SJSA1 (cell line): ENCODE results near the gene ARID2. TPM values are rescaled to one million over a fixed set of nuclear protein-coding genes. Genes with fewer than 3 reads are reported as not detected.

Source experiments
- DNase-seq, 2 experiments: peaks; one replicate each; pipeline ENCODE4 v3.0.0-alpha.2; 2015 to 2020; ENCODE audit warnings: low spot score in 2 of 2, low read depth in 1 of 2
- H3K27ac ChIP-seq: fragments of 250-450 bp; sonication (Bioruptor Pico); 2 replicates; pipeline ENCODE4 v1.5.1; 2020; ENCODE audit warnings: mild to moderate bottlenecking, moderate library complexity
- H3K27me3 ChIP-seq: fragments of 250-450 bp; sonication (Bioruptor Pico); replicated peaks from 2 replicates; pipeline ENCODE4 v1.5.1; 2020; ENCODE audit warnings: mild to moderate bottlenecking, moderate library complexity
- H3K36me3 ChIP-seq: fragments of 250-450 bp; sonication (Bioruptor Pico); 2 replicates; pipeline ENCODE4 v1.5.1; 2020; ENCODE audit warnings: mild to moderate bottlenecking
- H3K4me1 ChIP-seq: fragments of 250-450 bp; sonication (Bioruptor Pico); replicated peaks from 2 replicates; pipeline ENCODE4 v1.6.1; 2021; ENCODE audit warnings: mild to moderate bottlenecking
- H3K4me3 ChIP-seq: fragments of 250-450 bp; sonication (Bioruptor Pico); 2 replicates; pipeline ENCODE4 v1.5.1; 2020; ENCODE audit warnings: mild to moderate bottlenecking
- H3K9me3 ChIP-seq: fragments of 250-450 bp; sonication (Bioruptor Pico); replicated peaks from 2 replicates; pipeline ENCODE4 v1.5.1; 2020; ENCODE audit warnings: mild to moderate bottlenecking
- total RNA-seq: library from RNA; depleted of rRNA; stranded (reverse); fragments of >200 nt; shearing (Covaris generic); gene quantifications from 2 replicates; pipeline ENCODE4 v1.2.3, GENCODE V29; 2014

Gene ARID2
- total RNA-seq, 1 experiment from 2014 or later = 12.0 TPM

DNA sequence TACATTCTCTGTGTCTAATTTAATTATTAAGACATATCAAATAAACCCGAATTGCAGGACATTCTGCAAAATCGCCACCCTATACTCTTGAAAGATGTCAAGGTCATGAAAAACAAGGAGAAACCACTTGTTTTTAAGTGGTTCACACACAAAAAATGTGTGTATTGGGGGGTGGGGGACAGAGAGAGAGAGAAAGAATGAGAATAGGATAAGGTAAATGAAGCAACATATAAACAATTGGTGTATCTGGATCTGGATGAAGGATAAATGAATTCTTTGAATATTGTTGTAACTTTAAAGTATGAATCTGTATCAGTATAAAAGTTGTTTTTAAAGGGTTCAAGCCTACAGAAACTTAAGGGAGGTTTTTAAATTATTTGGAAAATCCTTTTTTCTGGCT lies 72.1 kb downstream of the ARID2 start:
- H3K36me3 ChIP-seq = no peaks in the 10 kb centered on the region
- no peak for DNase-seq
- H3K27me3 ChIP-seq = no peaks in the 10 kb centered on the region
- no peak overlapping the region for H3K27ac ChIP-seq
- no peaks in the 10 kb centered on the region for H3K9me3 ChIP-seq
- H3K4me1 ChIP-seq = no peaks in the 10 kb centered on the region
- H3K4me3 ChIP-seq = no peak overlapping the region

DNA sequence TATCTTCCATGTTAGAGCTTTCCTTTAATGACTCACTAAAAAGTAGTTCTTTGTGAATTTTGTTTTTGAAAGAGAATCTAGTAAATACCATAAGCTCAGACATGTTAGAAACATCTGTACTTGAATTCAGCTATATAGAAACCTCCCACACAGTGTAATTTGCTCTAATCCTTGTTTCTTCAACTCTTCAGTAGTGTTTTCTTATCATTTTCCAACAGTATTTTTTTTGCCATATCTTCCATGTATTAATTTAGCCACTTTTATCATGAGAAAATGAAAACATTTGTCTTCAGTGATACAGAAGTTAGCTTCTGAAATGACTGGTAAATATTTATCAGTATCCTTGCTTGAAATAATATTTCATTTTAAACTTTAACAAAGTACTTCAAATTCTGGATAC lies 73.6 kb downstream of the ARID2 start:
- no peaks in the 10 kb centered on the region for H3K4me1 ChIP-seq
- no peak for DNase-seq
- H3K27me3 ChIP-seq = no peaks in the 10 kb centered on the region
- H3K4me3 ChIP-seq = no peak overlapping the region
- no peaks in the 10 kb centered on the region for H3K9me3 ChIP-seq
- H3K27ac ChIP-seq = no peak overlapping the region
- no peaks in the 10 kb centered on the region for H3K36me3 ChIP-seq

DNA sequence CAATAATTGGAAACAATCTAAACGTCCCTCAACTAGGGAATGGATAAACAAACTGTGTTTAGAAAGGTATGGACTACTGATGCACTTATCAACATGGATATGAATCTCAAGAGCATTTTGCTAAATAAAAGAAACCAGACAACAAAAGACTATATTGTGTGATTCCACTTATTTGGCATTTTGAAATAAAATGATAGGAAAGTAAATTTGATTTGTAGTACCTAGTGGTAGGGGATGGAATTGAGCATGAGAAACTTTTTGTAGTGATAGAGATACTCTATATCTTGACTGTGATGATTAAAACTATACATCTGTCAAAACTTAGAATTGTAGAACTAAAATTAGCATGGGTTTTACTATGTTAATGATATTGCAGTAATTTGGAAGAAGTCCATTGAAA lies 87.1 kb downstream of the ARID2 start:
- Histone ChIP-seq H3K4me3 (no peak overlapping the region), H3K9me3 (no peaks in the 10 kb centered on the region), H3K27ac (no peak overlapping the region), H3K4me1 (no peaks in the 10 kb centered on the region), H3K36me3 (peaks cover 4% of the 10 kb centered on the region; the same call in 1 of the 2 replicates), H3K27me3 (no peaks in the 10 kb centered on the region)
- no peak for DNase-seq

DNA sequence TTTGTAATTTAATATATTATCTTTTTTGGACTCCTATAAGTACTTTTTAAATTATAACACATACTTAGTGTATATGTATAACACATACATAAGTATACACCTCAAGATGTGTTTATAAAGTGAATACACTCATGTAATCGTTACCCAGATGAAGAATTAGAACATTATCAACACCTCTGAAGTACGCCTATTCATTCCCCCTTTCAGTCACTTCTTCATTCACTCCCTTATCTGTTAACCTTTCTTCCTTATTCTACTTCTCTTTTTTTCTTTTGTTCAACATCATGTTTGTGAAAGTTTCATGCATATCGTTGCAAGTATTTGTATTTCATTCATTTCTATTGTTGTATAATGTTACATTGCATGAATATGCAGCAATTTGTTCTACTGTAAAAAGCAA lies 98.5 kb downstream of the ARID2 start:
- H3K36me3 ChIP-seq = peaks cover 12% of the 10 kb centered on the region; the same call in 1 of the 2 replicates
- DNase-seq = no peak

DNA sequence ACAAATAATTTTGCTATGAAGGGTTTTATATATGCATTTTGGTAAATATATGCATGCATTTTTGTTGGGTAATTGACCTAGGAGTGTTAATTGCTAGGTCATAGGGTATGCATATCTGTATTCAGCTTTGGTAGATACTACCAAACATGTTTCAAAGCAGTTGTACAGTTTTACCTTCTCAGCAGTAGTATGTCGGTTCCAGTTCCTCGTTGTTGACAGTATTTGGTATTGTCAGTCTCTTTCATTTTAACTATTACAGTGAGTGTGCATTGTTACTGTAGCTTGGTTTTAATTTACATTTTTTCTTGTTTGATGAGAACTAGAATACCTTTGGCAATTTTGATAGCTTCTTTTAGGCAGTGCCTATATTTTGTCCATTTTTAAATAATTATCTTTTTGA lies 98.9 kb downstream of the ARID2 start:
- H3K4me3 ChIP-seq = no peak overlapping the region

More for the DNA sequence above, 98.5 kb downstream of the ARID2 start:
- no peaks in the 10 kb centered on the region for H3K4me1 ChIP-seq
- H3K9me3 ChIP-seq = no peaks in the 10 kb centered on the region
- no peak overlapping the region for H3K27ac ChIP-seq
- no peak overlapping the region for H3K4me3 ChIP-seq
- H3K27me3 ChIP-seq = no peaks in the 10 kb centered on the region

DNA sequence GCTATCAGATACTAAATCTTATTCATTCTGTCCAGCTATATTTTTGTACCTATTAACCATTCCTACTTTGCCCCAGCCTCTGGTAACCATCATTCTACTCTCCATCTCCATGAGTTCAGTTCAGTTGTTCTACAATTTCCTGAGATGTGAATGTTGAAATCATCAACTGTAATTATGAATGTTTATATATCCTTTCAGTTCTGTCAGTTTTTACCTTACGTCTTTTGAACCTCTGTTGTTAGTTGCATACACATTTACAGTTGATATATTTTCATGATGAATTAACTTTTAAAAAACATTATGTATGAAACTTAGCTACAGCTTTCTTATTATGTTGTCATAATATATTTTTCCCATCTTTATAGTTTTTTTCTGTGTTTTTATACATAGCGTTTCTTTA lies 102.1 kb downstream of the ARID2 start:
- Histone ChIP-seq H3K4me3 (no peak overlapping the region), H3K27ac (no peak overlapping the region), H3K27me3 (no peaks in the 10 kb centered on the region), H3K9me3 (no peaks in the 10 kb centered on the region), H3K4me1 (no peaks in the 10 kb centered on the region), H3K36me3 (0 out of 2 replicates have a peak, but pooled peaks cover 2% of the 10 kb centered on the region)
- DNase-seq = no peak

More for the DNA sequence above, 98.9 kb downstream of the ARID2 start:
- Histone ChIP-seq H3K27me3 (no peaks in the 10 kb centered on the region), H3K9me3 (no peaks in the 10 kb centered on the region), H3K36me3 (0 out of 2 replicates have a peak, but pooled peaks cover 10% of the 10 kb centered on the region), H3K4me1 (no peaks in the 10 kb centered on the region), H3K27ac (no peak overlapping the region)
- no peak for DNase-seq

DNA sequence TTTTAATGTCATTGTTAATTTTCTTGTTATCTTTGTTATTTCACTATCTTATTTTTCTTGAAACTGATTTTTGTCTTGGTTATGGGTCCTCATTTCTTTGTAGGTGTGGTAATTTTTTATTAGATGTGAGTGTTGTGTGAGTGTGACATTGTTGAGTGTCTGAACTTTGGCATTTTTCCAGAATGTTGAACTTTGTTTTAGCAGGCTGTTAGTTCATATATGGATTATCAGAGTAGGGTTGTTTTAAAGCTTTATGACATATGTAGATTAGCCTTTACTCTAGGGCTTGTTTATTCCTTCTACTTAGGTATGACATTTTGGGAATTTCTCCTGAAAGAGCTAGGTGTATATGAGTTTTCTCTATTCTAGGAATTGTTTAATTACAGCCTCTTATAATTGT lies 103.9 kb downstream of the ARID2 start:
- DNase-seq = no peak
- Histone ChIP-seq H3K27ac (no peak overlapping the region), H3K9me3 (no peaks in the 10 kb centered on the region), H3K27me3 (no peaks in the 10 kb centered on the region), H3K36me3 (peaks cover 7% of the 10 kb centered on the region), H3K4me1 (no peaks in the 10 kb centered on the region), H3K4me3 (no peak overlapping the region)

DNA sequence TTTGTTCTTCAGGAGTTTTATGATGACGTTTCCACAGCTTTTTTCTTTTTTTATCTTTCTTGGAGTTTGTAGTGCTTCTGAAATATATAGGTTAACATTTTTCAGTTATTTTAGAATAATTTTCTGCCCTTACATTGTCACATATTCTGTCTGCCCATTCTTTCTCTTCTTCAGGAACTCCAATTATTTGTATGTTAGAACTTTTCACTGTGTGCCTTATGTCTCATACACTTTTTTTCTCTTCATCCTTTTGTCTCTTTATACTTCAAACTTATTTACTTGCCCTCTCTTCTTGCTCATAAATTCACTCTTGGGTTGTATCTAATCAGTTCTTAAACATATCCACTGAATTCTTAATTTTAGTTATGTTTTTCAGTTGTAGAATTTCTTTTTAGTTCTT lies 105.3 kb downstream of the ARID2 start:
- no peak for DNase-seq
- no peak overlapping the region for H3K27ac ChIP-seq
- H3K27me3 ChIP-seq = no peaks in the 10 kb centered on the region
- no peaks in the 10 kb centered on the region for H3K4me1 ChIP-seq
- H3K4me3 ChIP-seq = no peak overlapping the region
- H3K36me3 ChIP-seq = peaks cover 15% of the 10 kb centered on the region
- no peaks in the 10 kb centered on the region for H3K9me3 ChIP-seq

DNA sequence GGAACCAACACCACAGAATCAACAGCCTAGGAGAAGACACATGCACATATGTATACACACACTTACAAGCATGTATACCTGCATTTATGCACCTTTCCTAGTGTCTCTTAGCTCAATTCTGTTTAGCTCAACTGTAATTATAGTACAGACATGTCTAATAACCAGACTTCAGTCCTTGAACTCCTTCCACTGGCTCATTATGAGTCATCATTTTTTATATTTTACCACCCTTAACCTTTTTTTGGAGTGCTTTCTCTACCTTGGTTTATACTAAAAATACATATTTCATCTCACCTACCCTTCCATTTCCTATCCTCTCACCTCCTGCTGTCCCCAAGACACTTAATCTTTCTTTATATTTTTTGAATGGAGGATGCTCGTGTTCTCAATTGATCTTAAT lies 110.4 kb downstream of the ARID2 start:
- Histone ChIP-seq H3K36me3 (peaks cover 14% of the 10 kb centered on the region), H3K27ac (no peak overlapping the region), H3K4me1 (no peaks in the 10 kb centered on the region), H3K27me3 (no peaks in the 10 kb centered on the region), H3K9me3 (no peaks in the 10 kb centered on the region), H3K4me3 (no peak overlapping the region)
- DNase-seq = no peak

DNA sequence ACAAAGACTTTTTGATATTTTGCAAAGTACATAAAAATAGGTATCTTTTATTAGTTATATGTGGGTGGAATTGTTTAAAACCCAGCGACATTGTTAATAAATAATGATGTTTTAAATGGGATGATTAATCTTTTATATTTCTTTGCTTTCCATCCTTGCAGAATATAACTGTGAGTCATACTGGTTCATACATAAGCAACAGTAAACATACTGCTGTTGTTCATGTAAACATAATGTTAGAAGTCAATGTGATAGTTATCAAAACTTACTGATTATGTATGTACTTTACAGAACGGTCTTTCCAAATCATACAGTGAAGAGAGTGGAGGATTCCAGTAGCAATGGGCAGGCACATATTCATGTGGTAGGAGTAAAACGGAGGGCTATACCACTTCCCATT lies 119.8 kb downstream of the ARID2 start:
- no peak for DNase-seq
- Histone ChIP-seq H3K36me3 (peaks cover 32% of the 10 kb centered on the region), H3K4me3 (no peak overlapping the region), H3K27ac (no peak overlapping the region), H3K9me3 (no peaks in the 10 kb centered on the region), H3K27me3 (no peaks in the 10 kb centered on the region), H3K4me1 (no peaks in the 10 kb centered on the region)

DNA sequence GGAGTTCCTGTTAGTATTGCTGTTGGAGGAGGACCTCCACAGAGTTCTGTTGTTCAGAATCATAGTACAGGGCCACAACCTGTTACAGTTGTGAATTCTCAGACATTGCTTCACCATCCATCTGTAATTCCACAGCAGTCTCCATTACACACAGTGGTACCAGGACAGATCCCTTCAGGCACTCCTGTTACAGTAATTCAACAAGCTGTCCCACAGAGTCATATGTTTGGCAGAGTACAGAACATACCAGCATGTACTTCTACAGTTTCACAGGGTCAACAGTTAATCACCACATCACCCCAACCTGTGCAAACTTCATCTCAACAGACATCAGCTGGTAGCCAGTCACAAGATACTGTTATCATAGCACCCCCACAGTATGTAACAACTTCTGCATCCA lies 120.8 kb downstream of the ARID2 start:
- H3K27ac ChIP-seq = no peak overlapping the region
- peaks cover 32% of the 10 kb centered on the region for H3K36me3 ChIP-seq
- no peaks in the 10 kb centered on the region for H3K27me3 ChIP-seq
- DNase-seq = no peak
- no peaks in the 10 kb centered on the region for H3K9me3 ChIP-seq
- no peak overlapping the region for H3K4me3 ChIP-seq
- no peaks in the 10 kb centered on the region for H3K4me1 ChIP-seq

DNA sequence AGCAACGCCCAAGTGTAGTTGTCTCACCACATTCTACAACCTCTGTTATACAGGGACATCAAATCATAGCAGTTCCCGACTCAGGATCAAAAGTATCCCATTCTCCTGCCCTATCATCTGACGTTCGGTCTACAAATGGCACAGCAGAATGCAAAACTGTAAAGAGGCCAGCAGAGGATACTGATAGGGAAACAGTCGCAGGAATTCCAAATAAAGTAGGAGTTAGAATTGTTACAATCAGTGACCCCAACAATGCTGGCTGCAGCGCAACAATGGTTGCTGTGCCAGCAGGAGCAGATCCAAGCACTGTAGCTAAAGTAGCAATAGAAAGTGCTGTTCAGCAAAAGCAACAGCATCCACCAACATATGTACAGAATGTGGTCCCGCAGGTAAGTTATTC lies 123.0 kb downstream of the ARID2 start:
- peaks cover 32% of the 10 kb centered on the region for H3K36me3 ChIP-seq
- no peak for DNase-seq
- H3K27ac ChIP-seq = no peak overlapping the region
- no peaks in the 10 kb centered on the region for H3K9me3 ChIP-seq
- H3K27me3 ChIP-seq = no peaks in the 10 kb centered on the region
- no peak overlapping the region for H3K4me3 ChIP-seq
- H3K4me1 ChIP-seq = no peaks in the 10 kb centered on the region

DNA sequence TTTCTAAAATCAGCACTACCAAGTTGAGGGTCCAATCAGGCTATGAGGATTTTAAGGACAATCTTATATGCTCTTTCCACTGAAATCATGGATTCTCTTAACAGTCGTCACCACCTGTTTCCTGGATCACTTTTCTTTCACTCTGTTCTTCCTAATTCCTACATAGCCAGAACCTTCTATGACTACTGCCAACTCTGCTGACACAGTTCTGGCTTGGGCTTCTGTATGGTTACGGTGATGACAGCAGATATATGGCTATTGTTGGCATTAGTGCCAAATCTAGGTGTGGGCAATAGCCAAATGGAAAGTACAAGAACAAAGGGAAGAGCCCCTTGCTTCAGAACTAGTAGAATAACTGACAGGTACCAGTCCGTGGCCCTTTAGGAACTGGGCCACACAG lies 124.0 kb downstream of the ARID2 start:
- no peak overlapping the region for H3K27ac ChIP-seq
- peaks cover 32% of the 10 kb centered on the region for H3K36me3 ChIP-seq
- no peak overlapping the region for H3K4me3 ChIP-seq
- no peaks in the 10 kb centered on the region for H3K9me3 ChIP-seq
- H3K4me1 ChIP-seq = no peaks in the 10 kb centered on the region
- DNase-seq = no peak
- H3K27me3 ChIP-seq = no peaks in the 10 kb centered on the region

DNA sequence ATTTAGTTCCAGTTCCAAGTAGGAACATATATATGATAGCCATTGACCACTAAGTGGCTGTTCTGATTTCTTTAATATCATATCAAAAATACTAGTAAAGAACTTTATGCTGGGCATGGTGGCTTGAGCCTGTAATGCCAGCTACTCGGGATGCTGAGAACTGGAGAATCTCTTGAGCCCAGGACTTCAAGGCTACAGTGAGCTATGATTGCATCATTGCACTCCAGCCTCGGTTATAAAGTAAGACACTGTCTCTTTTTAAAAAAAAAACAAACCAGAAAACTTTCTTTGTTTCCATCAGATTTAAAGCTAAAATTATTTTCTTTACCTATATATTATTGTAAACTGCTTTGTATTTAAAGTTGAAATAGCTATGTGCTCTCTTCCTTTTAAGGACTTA lies 133.8 kb downstream of the ARID2 start:
- no peak for DNase-seq
- Histone ChIP-seq H3K9me3 (no peaks in the 10 kb centered on the region), H3K4me3 (no peak overlapping the region), H3K4me1 (peaks cover 5% of the 10 kb centered on the region), H3K27me3 (no peaks in the 10 kb centered on the region), H3K27ac (no peak overlapping the region), H3K36me3 (no peaks in the 10 kb centered on the region)

DNA sequence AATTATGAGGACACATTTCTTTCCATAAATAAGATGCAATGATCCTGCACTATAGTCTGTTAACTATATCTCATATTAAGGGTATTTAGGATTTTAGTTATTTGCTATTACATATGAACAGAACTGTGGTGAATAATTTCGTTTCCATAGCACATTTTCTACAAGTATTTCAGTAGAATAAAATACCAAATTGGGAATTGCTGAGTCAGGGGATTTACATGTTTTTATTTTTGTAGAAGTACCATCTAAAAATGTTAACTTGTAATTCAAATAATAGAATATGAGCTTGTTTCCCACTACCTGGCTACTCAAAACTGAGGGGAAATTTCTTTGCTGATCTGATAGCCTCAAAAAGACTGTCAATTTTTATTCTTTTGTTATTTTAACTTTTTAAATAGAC lies 136.8 kb downstream of the ARID2 start:
- Histone ChIP-seq H3K4me1 (peaks cover 5% of the 10 kb centered on the region), H3K4me3 (no peak overlapping the region), H3K27ac (no peak overlapping the region), H3K27me3 (no peaks in the 10 kb centered on the region), H3K9me3 (no peaks in the 10 kb centered on the region), H3K36me3 (no peaks in the 10 kb centered on the region)
- DNase-seq = no peak
